GM23338 (cell line): ENCODE data around the gene PSMB7.

ENCODE experiments used
- CREB1 ChIP-seq: fragments of 250-450 bp; sonication (Bioruptor Pico); IDR thresholded peaks from 2 replicates; pipeline ENCODE4 v1.5.0; 2020; ENCODE audit warnings: low read depth, mild to moderate bottlenecking, moderate library complexity
- CTCF ChIP-seq, 2 experiments: fragments of 200-600 bp in 1 of 2; sonication (generic) in 1 of 2; conservative IDR thresholded peaks; 2 replicates each; pipeline versions ENCODE4 v1.5.1 to v1.6.1; 2016 to 2017; ENCODE audit warnings: antibody characterized with exemption in 2 of 2, low read depth in 2 of 2, mild to moderate bottlenecking in 2 of 2, moderate library complexity in 1 of 2
- ETS1 ChIP-seq: IDR thresholded peaks from 2 replicates; pipeline ENCODE4 v1.6.1; 2016; ENCODE audit warnings: antibody characterized with exemption
- EZH2 ChIP-seq: fragments of 200-600 bp; sonication (generic); IDR thresholded peaks from one replicate; pipeline ENCODE4 v1.8.0; 2017; ENCODE audit warnings: antibody characterized with exemption, mild to moderate bottlenecking, low read depth; ENCODE audit not compliant: unreplicated experiment
- EZH2phosphoT487 ChIP-seq: fragments of 200-600 bp; sonication (generic); IDR thresholded peaks from one replicate; pipeline ENCODE4 v1.8.1; 2018; ENCODE audit warnings: antibody characterized with exemption; ENCODE audit not compliant: unreplicated experiment
- JUNB ChIP-seq: IDR thresholded peaks from one replicate; pipeline ENCODE4 v1.6.1; 2016; ENCODE audit warnings: antibody characterized with exemption; ENCODE audit not compliant: unreplicated experiment
- NANOG ChIP-seq: IDR thresholded peaks from 2 replicates; pipeline ENCODE4 v1.6.1; 2016; ENCODE audit warnings: antibody characterized with exemption, borderline replicate concordance
- POLR2AphosphoS5 ChIP-seq: IDR thresholded peaks from 2 replicates; pipeline ENCODE4 v1.6.1; 2016; ENCODE audit warnings: antibody characterized with exemption, low read depth
- REST ChIP-seq: IDR thresholded peaks from one replicate; pipeline ENCODE4 v1.6.1; 2018; ENCODE audit warnings: antibody characterized with exemption; ENCODE audit not compliant: unreplicated experiment
- STAT1 ChIP-seq: IDR thresholded peaks from one replicate; pipeline ENCODE4 v1.6.1; 2016; ENCODE audit warnings: antibody characterized with exemption; ENCODE audit not compliant: unreplicated experiment
- ZNF114 ChIP-seq: fragments of 250-450 bp; sonication (Bioruptor Pico); IDR thresholded peaks from 2 replicates; pipeline ENCODE4 v1.5.0; 2020; ENCODE audit warnings: mild to moderate bottlenecking, moderate library complexity
- ZNF331 ChIP-seq: fragments of 250-450 bp; sonication (Bioruptor Pico); IDR thresholded peaks from 2 replicates; pipeline ENCODE4 v1.5.0; 2020; ENCODE audit warnings: low read depth, mild to moderate bottlenecking, moderate library complexity
- ZNF462 ChIP-seq: fragments of 250-450 bp; sonication (Bioruptor Pico); IDR thresholded peaks from 2 replicates; pipeline ENCODE4 v1.5.0; 2020; ENCODE audit warnings: mild to moderate bottlenecking, moderate library complexity

GRCh38 chr9:124307379-124308030 is 107.7 kb downstream of the PSMB7 start:
- no peak for TF ChIP-seq CTCF (conservative IDR thresholded peaks at IDR 0.05; ENCODE audit: low read depth in 2 of 2)
- no peak for TF ChIP-seq EZH2
- no peak for TF ChIP-seq REST
- TF ChIP-seq POLR2AphosphoS5 = no peak
- TF ChIP-seq CREB1 (CRISPR knock-in tag) = no peak
- TF ChIP-seq EZH2phosphoT487 = no peak
- no peak for TF ChIP-seq ETS1
- TF ChIP-seq JUNB = no peak
- no peak for TF ChIP-seq ZNF462 (CRISPR knock-in tag)
- TF ChIP-seq ZNF114 (CRISPR knock-in tag) = no peak
- no peak for TF ChIP-seq STAT1
- no peak for TF ChIP-seq NANOG
- no peak for TF ChIP-seq ZNF331
